Neuron (in vitro differentiated cells): ENCODE results near the gene MSRB1.

Experiments used
- H2AFZ ChIP-seq: one replicate; pipeline ENCODE4 v1.6.1; 2013; ENCODE audit warnings: low read depth, mild to moderate bottlenecking, inconsistent platforms, low read length, moderate library complexity
- H3K27me3 ChIP-seq: one replicate; pipeline ENCODE4 v1.6.1; 2013; ENCODE audit warnings: low read length; ENCODE audit not compliant: insufficient read depth
- H3K36me3 ChIP-seq: one replicate; pipeline ENCODE4 v1.6.1; 2013; ENCODE audit warnings: low read length; ENCODE audit not compliant: insufficient read depth
- H3K4me1 ChIP-seq: one replicate; pipeline ENCODE4 v1.6.1; 2013; ENCODE audit warnings: low read length; ENCODE audit not compliant: insufficient read depth
- H3K4me3 ChIP-seq: 2 replicates; pipeline ENCODE4 v1.5.1; 2013; ENCODE audit warnings: mild to moderate bottlenecking, low read length, moderate library complexity
- H3K9me3 ChIP-seq: one replicate; pipeline ENCODE4 v1.6.1; 2013; ENCODE audit warnings: low read length

The MSRB1 gene

GRCh38 chr16:1942810-1943726 lies at the start of gene MSRB1:
Gene MSRB1, minus strand, starts transcription at chr16:1943199. Its CDS starts 43 bp downstream, at chr16:1943156.
- Histone ChIP-seq H3K9me3 (no peaks in the 10 kb centered on the region), H3K36me3 (peaks cover 19% of the 10 kb centered on the region), H3K4me1 (peaks cover 8% of the 10 kb centered on the region), H2AFZ (peak within 1 kb of the TSS; percentile 44), H3K27me3 (no peaks in the 10 kb centered on the region), H3K4me3 (peak within 1 kb of the TSS; percentile 83)

GRCh38 chr16:1991948-1992703 lies 49.1 kb upstream of the MSRB1 start:
- Histone ChIP-seq H3K27me3 (peaks cover 30% of the 10 kb centered on the region), H3K36me3 (peaks cover 5% of the 10 kb centered on the region), H3K4me1 (peaks cover 10% of the 10 kb centered on the region), H3K4me3 (peak overlapping the region; percentile 31), H2AFZ (no peak overlapping the region), H3K9me3 (no peaks in the 10 kb centered on the region)

GRCh38 chr16:1991588-1991947 lies 48.6 kb upstream of the MSRB1 start:
- peak overlapping the region; percentile 31 for H3K4me3 ChIP-seq
- no peaks in the 10 kb centered on the region for H3K9me3 ChIP-seq
- peaks cover 10% of the 10 kb centered on the region for H3K4me1 ChIP-seq
- H3K36me3 ChIP-seq, result peaks cover 5% of the 10 kb centered on the region
- peaks cover 30% of the 10 kb centered on the region for H3K27me3 ChIP-seq
- no peak overlapping the region for H2AFZ ChIP-seq

GRCh38 chr16:1991135-1991551 lies 48.1 kb upstream of the MSRB1 start:
- Histone ChIP-seq H3K36me3 (peaks cover 9% of the 10 kb centered on the region), H3K4me1 (peaks cover 10% of the 10 kb centered on the region), H3K4me3 (peak overlapping the region; percentile 35), H3K27me3 (peaks cover 30% of the 10 kb centered on the region), H3K9me3 (no peaks in the 10 kb centered on the region), H2AFZ (no peak overlapping the region)

- Histone ChIP-seq H2AFZ (no peak overlapping the region), H3K36me3 (peaks cover 14% of the 10 kb centered on the region), H3K4me1 (peaks cover 12% of the 10 kb centered on the region), H3K9me3 (no peaks in the 10 kb centered on the region), H3K4me3 (peak overlapping the region; percentile 35), H3K27me3 (peaks cover 30% of the 10 kb centered on the region)
Measured at GRCh38 chr16:1990351-1991134, 47.5 kb upstream of the MSRB1 start.

GRCh38 chr16:1990101-1990350 lies 47.0 kb upstream of the MSRB1 start:
- peaks cover 14% of the 10 kb centered on the region for H3K36me3 ChIP-seq
- peaks cover 17% of the 10 kb centered on the region for H3K4me1 ChIP-seq
- H3K27me3 ChIP-seq, result peaks cover 30% of the 10 kb centered on the region
- no peak overlapping the region for H2AFZ ChIP-seq
- no peaks in the 10 kb centered on the region for H3K9me3 ChIP-seq
- peak overlapping the region; percentile 35 for H3K4me3 ChIP-seq

- H3K4me3 ChIP-seq, result peak within 1 kb of the TSS; percentile 35
- peaks cover 30% of the 10 kb centered on the region for H3K27me3 ChIP-seq
- peaks cover 14% of the 10 kb centered on the region for H3K36me3 ChIP-seq
- H3K9me3 ChIP-seq, result no peaks in the 10 kb centered on the region
- H2AFZ ChIP-seq, result no peak within 1 kb of the TSS
- peaks cover 22% of the 10 kb centered on the region for H3K4me1 ChIP-seq
Measured at GRCh38 chr16:1989209-1990100, 46.5 kb upstream of the MSRB1 start, which contains the start of gene SYNGR3. Gene SYNGR3, plus strand, starts transcription at chr16:1989970. Its CDS starts 133 bp downstream, at chr16:1990103.

- peaks cover 31% of the 10 kb centered on the region for H3K4me1 ChIP-seq
- H2AFZ ChIP-seq, result no peak overlapping the region
Measured at GRCh38 chr16:1987198-1987597, 44.2 kb upstream of the MSRB1 start.

GRCh38 chr16:1985466-1986150 lies 42.6 kb upstream of the MSRB1 start:
- H3K36me3 ChIP-seq, result peaks cover 14% of the 10 kb centered on the region
- H2AFZ ChIP-seq, result no peak overlapping the region
- H3K4me1 ChIP-seq, result peaks cover 34% of the 10 kb centered on the region
- H3K27me3 ChIP-seq, result peaks cover 11% of the 10 kb centered on the region
- peak overlapping the region; percentile 72 for H3K4me3 ChIP-seq
- H3K9me3 ChIP-seq, result no peaks in the 10 kb centered on the region

More at GRCh38 chr16:1987198-1987597, 44.2 kb upstream of the MSRB1 start:
- Histone ChIP-seq H3K9me3 (no peaks in the 10 kb centered on the region), H3K36me3 (peaks cover 14% of the 10 kb centered on the region), H3K4me3 (no peak overlapping the region), H3K27me3 (peaks cover 25% of the 10 kb centered on the region)

GRCh38 chr16:1984347-1985225 lies 41.6 kb upstream of the MSRB1 start:
- Histone ChIP-seq H3K4me1 (peaks cover 32% of the 10 kb centered on the region), H3K36me3 (peaks cover 18% of the 10 kb centered on the region), H3K9me3 (no peaks in the 10 kb centered on the region), H3K4me3 (peak overlapping the region; percentile 72), H3K27me3 (peaks cover 6% of the 10 kb centered on the region), H2AFZ (peak overlapping the region; percentile 52)
